GM12891 (cell line): ENCODE measurements around the gene CFAP58.

Experiments used
- DNase-seq: peaks from one replicate; pipeline ENCODE4 v3.0.0; 2011; ENCODE audit warnings: low spot score; ENCODE audit not compliant: insufficient read length
- FAIRE-seq: peaks from 2 replicates; lab custom pipeline; 2011; peaks lifted over from hg19 to GRCh38; lab: Jason Lieb, UNC
- PAX5 ChIP-seq: IDR thresholded peaks from 2 replicates; pipeline ENCODE4 v1.6.1; 2011; ENCODE audit warnings: low read length, moderate library complexity, mild to moderate bottlenecking; ENCODE audit not compliant: insufficient read depth, severe bottlenecking
- POLR2A ChIP-seq: IDR thresholded peaks from 2 replicates; pipeline ENCODE4 v1.6.1; 2011; ENCODE audit warnings: low read depth, low read length, control low read depth
- POLR2AphosphoS5 ChIP-seq: IDR thresholded peaks from 2 replicates; pipeline ENCODE4 v1.6.1; 2011; ENCODE audit warnings: low read depth, low read length, control low read depth
- POU2F2 ChIP-seq: IDR thresholded peaks from 2 replicates; pipeline ENCODE4 v1.6.1; 2011; ENCODE audit warnings: low read depth, mild to moderate bottlenecking, control low read depth, low read length, moderate library complexity
- SPI1 ChIP-seq: IDR thresholded peaks from 2 replicates; pipeline ENCODE4 v1.6.1; 2011; ENCODE audit warnings: low read depth, low read length, control low read depth
- TAF1 ChIP-seq: IDR thresholded peaks from 2 replicates; pipeline ENCODE4 v1.6.1; 2011; ENCODE audit warnings: low read depth, low read length, control low read depth

The CFAP58 gene

DNA sequence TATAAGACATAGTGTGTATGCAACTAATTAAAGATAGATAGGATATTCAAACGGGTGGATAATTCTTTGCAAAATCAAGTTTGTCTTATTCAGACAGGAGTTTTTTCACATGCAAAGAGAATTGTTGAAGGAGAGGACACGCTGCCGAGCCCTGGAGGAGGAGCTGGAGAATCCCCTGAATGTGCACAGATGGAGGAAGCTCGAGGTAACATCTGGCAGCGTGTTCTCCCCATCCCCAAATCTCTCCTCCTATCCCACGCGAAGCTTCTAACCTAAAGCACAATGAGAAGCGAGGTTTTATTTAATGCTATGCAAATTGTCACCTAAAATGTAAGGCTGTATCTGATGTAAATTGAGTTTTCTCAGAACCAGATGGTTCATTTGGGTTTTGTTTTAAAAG is 50.0 kb downstream of the CFAP58 start:
- DNase-seq (no peak), FAIRE-seq (no peak)
- TF ChIP-seq POLR2A (no peak), PAX5 (no peak), POLR2AphosphoS5 (no peak), SPI1 (no peak), TAF1 (no peak), POU2F2 (no peak)

DNA sequence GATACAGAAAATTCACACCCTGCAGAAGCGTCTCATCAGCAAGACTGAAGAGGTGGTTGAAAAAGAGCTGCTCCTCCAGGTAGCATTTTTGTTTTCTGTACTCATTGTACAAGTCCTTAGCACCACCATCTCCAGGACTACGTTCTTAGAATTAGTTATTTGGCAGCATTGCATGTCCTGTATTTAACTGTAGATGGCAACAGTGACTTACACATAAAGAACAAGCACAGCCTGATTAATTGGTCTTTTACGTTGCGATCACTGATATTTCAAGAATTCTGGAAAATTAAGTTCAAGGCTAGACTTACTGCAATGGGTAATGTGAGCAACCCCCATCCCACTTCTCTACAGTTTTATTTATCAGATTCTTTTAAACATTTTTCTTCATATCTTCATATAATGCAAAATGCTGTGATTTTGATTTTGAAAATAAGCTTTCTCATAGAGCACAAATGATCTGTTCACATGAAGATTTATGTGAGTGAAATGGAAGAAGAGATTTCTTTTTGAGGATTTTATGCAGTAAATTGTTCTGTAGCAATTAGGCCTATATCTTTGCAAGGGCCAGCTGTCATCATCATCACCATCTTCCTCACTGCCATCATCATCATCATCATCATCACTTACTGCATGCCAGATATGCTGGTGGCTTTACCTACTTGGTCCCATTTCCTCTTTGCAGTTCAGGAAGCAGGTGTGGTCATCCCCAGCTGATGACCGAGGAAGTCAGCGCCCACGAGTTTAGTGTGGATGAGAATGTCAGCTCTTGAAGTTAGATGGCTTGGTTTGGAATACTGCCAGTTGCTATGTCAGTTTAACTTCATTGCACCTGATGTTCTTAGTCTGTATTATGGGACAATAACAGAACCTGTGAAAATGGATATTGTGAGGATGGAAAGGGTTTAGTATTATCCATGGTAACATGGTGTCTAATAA is 53.4 kb downstream of the CFAP58 start:
- FAIRE-seq: peak; percentile 68
- TF ChIP-seq SPI1 (no peak), TAF1 (no peak), POLR2AphosphoS5 (no peak), POU2F2 (no peak), POLR2A (no peak), PAX5 (no peak)
- DNase-seq: no peak

DNA sequence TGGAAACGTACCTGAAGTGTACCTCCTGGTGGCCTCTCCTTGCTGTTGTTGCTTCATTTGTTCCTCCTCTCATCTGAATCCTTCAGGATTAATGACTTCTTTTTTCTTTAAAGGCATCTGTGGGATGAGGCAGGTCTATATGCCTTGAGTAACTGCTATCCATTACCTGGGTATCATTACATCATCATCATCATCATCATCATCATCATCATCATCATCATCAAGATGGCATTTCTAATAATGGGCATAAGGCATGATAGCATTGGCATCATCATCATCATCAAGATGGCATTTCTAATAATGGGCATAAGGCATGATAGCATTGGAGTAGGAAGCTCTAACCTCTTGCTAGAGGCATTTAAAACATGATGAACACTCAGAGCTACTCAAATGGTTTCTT is 59.9 kb downstream of the CFAP58 start:
- FAIRE-seq: no peak
- TF ChIP-seq POLR2AphosphoS5 (no peak), PAX5 (no peak), POLR2A (no peak), TAF1 (no peak), POU2F2 (no peak), SPI1 (no peak)

DNA sequence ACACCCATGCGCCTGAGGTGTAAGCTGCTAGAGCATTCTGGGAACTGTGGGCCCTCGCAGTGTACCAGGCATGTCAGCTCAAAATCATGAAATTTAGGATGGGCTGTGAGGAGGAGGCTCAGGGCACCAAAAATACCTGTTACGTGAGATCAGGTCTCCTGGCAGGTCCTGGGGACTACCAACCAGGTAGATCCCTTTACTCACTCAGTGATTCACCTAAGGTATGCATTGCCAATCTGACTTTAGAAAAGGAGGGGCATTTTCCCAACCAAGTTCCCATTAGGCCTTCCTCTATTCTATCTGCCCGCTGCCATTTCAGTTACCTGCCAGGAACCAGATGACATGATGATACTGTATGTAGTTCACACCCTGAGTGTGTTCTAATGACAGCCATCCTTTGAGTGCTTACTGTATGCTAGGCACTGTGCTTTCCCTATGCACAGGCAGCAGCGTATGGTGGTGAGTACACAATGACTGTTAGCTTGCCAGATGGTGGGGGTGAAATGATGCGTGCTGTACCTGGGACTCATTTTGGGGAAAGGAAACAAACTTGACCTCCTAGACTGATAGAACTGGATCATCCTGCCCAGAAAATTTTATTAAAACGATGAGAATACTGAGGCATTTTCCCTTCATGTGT is 62.0 kb downstream of the CFAP58 start:
- TF ChIP-seq SPI1 (no peak), POLR2A (no peak), PAX5 (no peak), POU2F2 (no peak), POLR2AphosphoS5 (no peak), TAF1 (no peak)
- DNase-seq (no peak), FAIRE-seq (no peak)

More for the DNA sequence above, 59.9 kb downstream of the CFAP58 start:
- DNase-seq: no peak

DNA sequence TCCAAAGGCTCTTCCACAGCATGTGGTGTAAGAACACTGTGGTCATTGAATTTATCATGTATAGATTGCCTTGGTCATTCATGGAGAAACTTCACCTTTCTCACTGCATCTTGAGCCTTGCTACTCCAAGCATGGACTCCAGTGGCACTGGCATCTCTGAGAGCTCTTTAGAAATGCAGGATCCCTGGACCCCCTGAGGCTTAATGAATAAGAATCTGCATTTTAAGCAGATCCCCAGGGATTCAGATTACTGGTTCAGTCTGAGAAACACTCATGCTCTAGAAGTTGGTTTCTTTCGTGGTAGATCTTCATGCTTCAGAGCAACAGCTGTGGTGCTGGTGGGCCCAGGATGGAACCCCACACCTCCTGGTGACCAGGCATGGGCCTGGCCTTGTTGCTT is 63.2 kb downstream of the CFAP58 start:
- DNase-seq (no peak), FAIRE-seq (no peak)
- TF ChIP-seq SPI1 (no peak), PAX5 (no peak)

DNA sequence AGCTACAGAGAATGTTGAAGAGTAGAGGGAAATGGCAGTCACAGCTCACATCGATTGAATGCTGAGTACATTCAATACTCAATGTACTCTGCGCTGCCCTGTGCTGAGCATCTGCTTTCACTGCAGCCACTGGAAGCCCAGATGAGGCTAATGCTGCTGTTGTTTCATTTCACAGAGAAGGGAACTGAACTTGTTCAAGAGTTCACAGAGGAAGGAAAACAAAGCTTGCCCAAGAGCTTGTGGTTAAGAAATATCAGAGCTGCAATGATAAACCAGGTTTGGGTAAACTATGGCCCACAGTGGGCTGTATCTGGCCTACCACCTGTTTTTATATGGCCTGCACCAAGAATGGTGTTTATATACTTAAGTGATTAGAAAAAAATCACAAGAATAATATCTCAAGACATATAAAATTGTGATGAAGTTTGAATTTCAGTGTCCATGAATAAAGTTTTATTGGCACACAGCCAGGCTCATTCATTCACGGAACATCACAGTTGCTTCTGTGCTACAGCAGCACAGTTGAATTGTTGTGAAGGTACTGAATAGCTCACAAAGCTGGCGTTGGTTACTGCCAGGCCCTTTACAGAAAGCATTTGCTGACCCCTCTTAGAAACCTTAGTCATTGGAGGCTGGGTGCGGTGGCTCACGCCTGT is 64.1 kb downstream of the CFAP58 start:
- TF ChIP-seq SPI1 (no peak), POLR2AphosphoS5 (no peak), TAF1 (no peak), POU2F2 (no peak), PAX5 (no peak), POLR2A (no peak)
- DNase-seq (no peak), FAIRE-seq (no peak)

DNA sequence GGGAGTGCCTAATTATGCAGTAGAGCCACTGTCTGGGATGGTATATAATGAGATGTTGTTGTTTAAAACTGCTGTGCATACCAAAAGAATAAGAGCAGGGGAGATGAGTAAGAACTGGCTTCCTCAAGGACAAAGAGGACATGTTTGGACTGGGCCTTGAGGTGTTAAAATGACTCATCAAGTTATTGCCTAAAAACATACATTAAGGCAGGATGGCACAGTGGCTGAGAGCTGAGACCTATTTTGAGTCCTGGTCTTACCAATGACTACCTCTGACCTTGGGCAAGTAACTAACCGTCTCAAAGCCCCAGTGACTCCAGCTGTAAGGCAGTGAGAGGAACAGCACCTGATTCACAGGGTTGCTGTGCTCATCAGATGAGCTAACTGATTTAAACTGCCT is 71.1 kb downstream of the CFAP58 start:
- TF ChIP-seq POLR2AphosphoS5 (no peak), TAF1 (no peak), POLR2A (no peak), POU2F2 (no peak), SPI1 (no peak; the same call in 1 of the 2 replicates), PAX5 (no peak)
- FAIRE-seq: peak; percentile 76
- no peak for DNase-seq

DNA sequence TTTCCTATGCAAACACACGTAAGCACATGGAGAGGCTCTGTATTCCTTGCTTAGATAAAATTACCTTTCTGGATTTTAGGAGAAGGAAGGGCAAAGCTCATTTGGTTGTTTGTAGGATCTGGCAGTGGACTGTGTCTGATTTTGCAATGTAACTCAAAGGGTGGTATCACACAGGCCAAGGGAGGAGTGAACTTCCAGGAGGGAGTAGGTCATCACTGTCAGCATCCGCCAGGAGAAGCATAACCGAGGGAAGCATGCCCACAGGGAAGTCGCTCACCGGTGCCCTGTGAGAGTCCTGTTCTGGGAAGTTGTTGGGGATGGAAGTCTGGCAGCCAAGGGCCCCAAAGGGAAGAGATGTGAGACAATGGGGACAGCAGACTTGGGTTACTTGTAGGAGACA is 74.4 kb downstream of the CFAP58 start:
- FAIRE-seq (no peak), DNase-seq (no peak)
- TF ChIP-seq TAF1 (no peak), POLR2A (no peak), POU2F2 (no peak)

DNA sequence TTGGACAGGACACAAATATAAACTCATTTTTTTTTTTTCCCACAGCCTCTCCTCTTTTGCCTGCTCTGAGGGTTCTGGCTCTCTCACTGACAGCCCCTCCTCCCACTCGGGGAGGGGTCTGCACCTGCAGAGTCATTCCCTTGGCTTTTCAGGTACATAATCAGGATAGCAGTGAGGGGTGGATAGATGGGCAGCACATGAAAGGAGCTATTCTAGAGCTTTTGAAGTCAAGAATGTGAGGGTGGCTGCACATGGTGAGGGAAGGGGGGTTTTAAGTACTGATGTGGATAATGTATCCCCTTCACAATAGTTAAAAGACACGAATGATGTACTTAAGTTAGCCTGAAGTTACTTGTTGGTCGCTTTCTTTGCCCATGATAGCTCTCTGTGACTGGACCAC is 76.2 kb downstream of the CFAP58 start:
- DNase-seq: no peak

More for the DNA sequence above, 76.2 kb downstream of the CFAP58 start:
- no peak for FAIRE-seq
- TF ChIP-seq POLR2A: no peak
- no peak for TF ChIP-seq PAX5
- no peak for TF ChIP-seq TAF1
- TF ChIP-seq POU2F2: no peak
- TF ChIP-seq SPI1: no peak
- no peak for TF ChIP-seq POLR2AphosphoS5
